ENCODE data around the gene FFAR2. TPM values are rescaled to one million over a fixed set of nuclear protein-coding genes. Genes with fewer than 3 reads are reported as not detected.
A peak's percentile ranks its signal among the peaks of the same experiment; 100 is the strongest.
"Not testable (repeated sequence)": the region's sequence is repeated elsewhere in the genome, so short reads cannot be mapped to it uniquely, and the experiment has no call there.

Gene FFAR2
- total RNA-seq, 2 donors from 2014 or later, result 0.22 to 0.82 TPM

GRCh38 chr19:35466259-35466658 lies 18.2 kb downstream of the FFAR2 start:
- no peak overlapping the region for H3K4me3 ChIP-seq
- H3K27ac ChIP-seq, result no peak overlapping the region
- TF ChIP-seq, protein P1, sequence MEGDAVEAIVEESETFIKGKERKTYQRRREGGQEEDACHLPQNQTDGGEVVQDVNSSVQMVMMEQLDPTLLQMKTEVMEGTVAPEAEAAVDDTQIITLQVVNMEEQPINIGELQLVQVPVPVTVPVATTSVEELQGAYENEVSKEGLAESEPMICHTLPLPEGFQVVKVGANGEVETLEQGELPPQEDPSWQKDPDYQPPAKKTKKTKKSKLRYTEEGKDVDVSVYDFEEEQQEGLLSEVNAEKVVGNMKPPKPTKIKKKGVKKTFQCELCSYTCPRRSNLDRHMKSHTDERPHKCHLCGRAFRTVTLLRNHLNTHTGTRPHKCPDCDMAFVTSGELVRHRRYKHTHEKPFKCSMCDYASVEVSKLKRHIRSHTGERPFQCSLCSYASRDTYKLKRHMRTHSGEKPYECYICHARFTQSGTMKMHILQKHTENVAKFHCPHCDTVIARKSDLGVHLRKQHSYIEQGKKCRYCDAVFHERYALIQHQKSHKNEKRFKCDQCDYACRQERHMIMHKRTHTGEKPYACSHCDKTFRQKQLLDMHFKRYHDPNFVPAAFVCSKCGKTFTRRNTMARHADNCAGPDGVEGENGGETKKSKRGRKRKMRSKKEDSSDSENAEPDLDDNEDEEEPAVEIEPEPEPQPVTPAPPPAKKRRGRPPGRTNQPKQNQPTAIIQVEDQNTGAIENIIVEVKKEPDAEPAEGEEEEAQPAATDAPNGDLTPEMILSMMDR (IDR thresholded peaks at IDR 0.05), result no peak
- H3K9me3 ChIP-seq, result no peaks in the 10 kb centered on the region
- H3K4me1 ChIP-seq, result no peaks in the 10 kb centered on the region
- DNase-seq, result no peak
- no peaks in the 10 kb centered on the region for H3K36me3 ChIP-seq
- H3K27me3 ChIP-seq, result no peaks in the 10 kb centered on the region
- intact Hi-C loops (cut with DNase I), result loop anchor here (5.0 kb wide), 1 partner anchor 44 kb away; no protein-coding TSS in a partner anchor
- H3K9ac ChIP-seq (ENCODE audit: low read depth in 2 of 2, low read length in 2 of 2), result no peak overlapping the region

DNA sequence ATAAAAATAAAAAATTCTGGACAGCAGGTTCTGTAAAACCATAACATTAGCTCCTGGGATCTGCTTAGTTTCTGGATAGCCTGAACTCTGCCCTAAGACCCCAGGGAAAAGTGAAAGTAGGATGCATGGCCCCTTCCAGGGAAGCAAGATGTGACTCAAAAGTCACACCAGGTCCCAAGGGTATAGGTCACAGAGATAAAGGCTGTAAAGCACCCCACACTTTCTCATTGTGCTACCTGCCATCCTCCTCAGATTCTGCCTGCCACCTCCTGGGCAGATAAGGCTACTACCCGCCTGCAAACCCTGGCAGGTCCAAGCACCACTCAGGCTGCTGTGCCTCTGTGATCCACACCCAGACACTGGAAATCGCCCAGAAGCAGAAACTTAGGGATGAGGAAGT lies 20.6 kb downstream of the FFAR2 start:
- Histone ChIP-seq H3K27ac (no peak overlapping the region), H3K27me3 (no peaks in the 10 kb centered on the region), H3K4me3 (no peak overlapping the region), H3K4me1 (no peaks in the 10 kb centered on the region), H3K36me3 (no peaks in the 10 kb centered on the region), H3K9ac (ENCODE audit: low read depth in 2 of 2, low read length in 2 of 2) (no peak overlapping the region), H3K9me3 (no peaks in the 10 kb centered on the region)
- TF ChIP-seq, protein P1 (IDR thresholded peaks at IDR 0.05), result peak; percentile 57
- intact Hi-C loops (cut with DNase I), result loop anchor here (2.0 to 5.0 kb wide), 2 partner anchors 46 to 116 kb away; no protein-coding TSS in a partner anchor
- DNase-seq, result peak; percentile 45

GRCh38 chr19:35470128-35470527 lies 22.1 kb downstream of the FFAR2 start:
- intact Hi-C loops (cut with DNase I), result no loop called here
- DNase-seq, result no peak
- TF ChIP-seq, protein P1 (IDR thresholded peaks at IDR 0.05), result no peak
- no peaks in the 10 kb centered on the region for H3K4me1 ChIP-seq
- no peaks in the 10 kb centered on the region for H3K9me3 ChIP-seq
- H3K27ac ChIP-seq, result no peak overlapping the region
- H3K4me3 ChIP-seq, result no peak overlapping the region
- H3K9ac ChIP-seq (ENCODE audit: low read depth in 2 of 2, low read length in 2 of 2), result no peak overlapping the region
- H3K36me3 ChIP-seq, result no peaks in the 10 kb centered on the region
- no peaks in the 10 kb centered on the region for H3K27me3 ChIP-seq

DNA sequence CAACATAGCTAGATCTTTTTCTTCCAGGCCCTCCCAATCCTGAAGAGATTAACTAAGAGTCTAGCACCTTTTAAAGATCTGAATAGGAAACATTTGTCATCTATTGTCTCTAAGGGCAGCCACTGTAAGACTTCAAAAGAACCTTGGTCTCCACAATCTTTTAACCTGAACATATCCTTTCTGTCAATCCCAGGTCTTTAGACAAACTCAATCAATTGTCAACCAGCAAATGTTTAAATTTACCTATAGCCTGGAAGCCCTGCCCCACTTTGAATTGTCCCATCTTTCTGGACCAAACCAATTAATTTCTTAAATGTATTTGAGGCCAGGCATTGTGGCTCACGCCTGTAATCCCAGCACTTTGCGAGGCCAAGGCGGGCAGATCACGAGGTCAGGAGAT lies 23.0 kb downstream of the FFAR2 start:
- H3K36me3 ChIP-seq; H3K4me3 ChIP-seq; H3K4me1 ChIP-seq; H3K27me3 ChIP-seq; H3K27ac ChIP-seq; DNase-seq; intact Hi-C loops (cut with DNase I); H3K9me3 ChIP-seq; H3K9ac ChIP-seq (ENCODE audit: low read depth in 2 of 2, low read length in 2 of 2): not testable (repeated sequence)

DNA sequence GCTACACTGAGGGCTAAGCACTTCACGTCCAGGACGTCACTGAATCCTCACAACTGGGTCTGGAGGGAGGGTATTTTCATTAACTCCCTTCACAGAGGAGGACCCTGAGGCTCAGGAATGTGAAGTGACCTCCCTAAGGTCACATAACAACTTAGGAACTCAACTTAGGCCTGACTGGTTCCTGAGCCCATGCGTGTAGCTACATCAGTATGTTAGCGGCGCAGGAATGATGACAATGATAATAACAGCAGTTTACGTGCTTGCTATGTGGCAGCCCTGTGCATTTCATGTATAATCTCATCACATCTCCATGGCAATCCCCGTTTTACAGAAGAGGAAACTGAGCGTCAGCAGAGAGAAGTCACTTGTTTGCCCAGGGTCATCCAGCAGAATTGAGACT lies 23.9 kb downstream of the FFAR2 start:
- Histone ChIP-seq H3K4me1 (no peaks in the 10 kb centered on the region), H3K27me3 (no peaks in the 10 kb centered on the region), H3K4me3 (no peak overlapping the region), H3K9me3 (no peaks in the 10 kb centered on the region), H3K36me3 (no peaks in the 10 kb centered on the region), H3K9ac (ENCODE audit: low read depth in 2 of 2, low read length in 2 of 2) (no peak overlapping the region), H3K27ac (no peak overlapping the region)
- intact Hi-C loops (cut with DNase I), result no loop called here
- TF ChIP-seq, protein P1 (IDR thresholded peaks at IDR 0.05), result no peak
- DNase-seq, result no peak

DNA sequence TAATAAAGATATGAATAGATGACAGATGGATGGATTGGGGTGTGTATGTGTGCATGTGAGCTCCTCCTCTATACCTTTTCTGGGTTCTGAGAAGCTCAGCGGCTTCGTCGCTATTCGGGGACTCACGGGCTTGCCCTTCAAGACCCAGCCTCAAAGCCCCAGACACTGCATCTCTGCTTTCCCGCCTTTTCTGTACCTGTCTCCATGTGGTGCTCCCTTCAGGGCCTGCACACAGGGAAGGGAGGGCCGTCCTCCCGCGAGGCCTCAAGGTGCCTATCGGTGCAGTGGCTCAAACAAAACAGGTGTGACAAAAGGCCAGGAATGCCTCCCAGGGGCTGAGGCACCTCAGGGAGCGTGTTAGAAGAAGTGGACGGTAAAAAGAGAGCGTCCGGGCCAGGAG lies 26.0 kb downstream of the FFAR2 start:
- H3K27me3 ChIP-seq, result no peaks in the 10 kb centered on the region
- no peak overlapping the region for H3K4me3 ChIP-seq
- TF ChIP-seq, protein P1 (IDR thresholded peaks at IDR 0.05), result no peak
- no peak overlapping the region for H3K9ac ChIP-seq (ENCODE audit: low read depth in 2 of 2, low read length in 2 of 2)
- DNase-seq, result no peak
- intact Hi-C loops (cut with DNase I), result no loop called here
- H3K9me3 ChIP-seq, result no peaks in the 10 kb centered on the region
- no peaks in the 10 kb centered on the region for H3K4me1 ChIP-seq
- no peaks in the 10 kb centered on the region for H3K36me3 ChIP-seq
- no peak overlapping the region for H3K27ac ChIP-seq

GRCh38 chr19:35474594-35474993 lies 26.5 kb downstream of the FFAR2 start:
- H3K9ac ChIP-seq (ENCODE audit: low read depth in 2 of 2, low read length in 2 of 2); H3K36me3 ChIP-seq; H3K4me3 ChIP-seq; H3K9me3 ChIP-seq; H3K4me1 ChIP-seq; H3K27ac ChIP-seq; intact Hi-C loops (cut with DNase I); DNase-seq; H3K27me3 ChIP-seq: not testable (repeated sequence)

Measured in colonic mucosa (tissue), 4 donors.